GM19455 (cell line): Measurements from ENCODE around the gene INSIG1.

Source experiments
- ATAC-seq: cut with Tn5 transposase; IDR thresholded peaks from one replicate; pipeline ENCODE4 v1.9.1; 2021; ENCODE audit not compliant: unreplicated experiment

The INSIG1 gene

GRCh38 chr7:155284496-155285274 is 13.0 kb upstream of the INSIG1 start:
- no peak for ATAC-seq

GRCh38 chr7:155285423-155285822 is 12.3 kb upstream of the INSIG1 start:
- no peak for ATAC-seq

- no peak for ATAC-seq
Observed at GRCh38 chr7:155285833-155286232, 11.8 kb upstream of the INSIG1 start.

- ATAC-seq: no peak
Observed at GRCh38 chr7:155286686-155287085, 11.0 kb upstream of the INSIG1 start.

GRCh38 chr7:155287284-155287935 is 10.3 kb upstream of the INSIG1 start:
- ATAC-seq: no peak

GRCh38 chr7:155288055-155288454 is 9.6 kb upstream of the INSIG1 start:
- no peak for ATAC-seq

GRCh38 chr7:155289107-155289506 is 8.6 kb upstream of the INSIG1 start:
- ATAC-seq: no peak

- no peak for ATAC-seq
Observed at GRCh38 chr7:155289949-155290501, 7.7 kb upstream of the INSIG1 start.

GRCh38 chr7:155291045-155291530 is 6.6 kb upstream of the INSIG1 start:
- ATAC-seq: no peak

GRCh38 chr7:155291729-155292128 is 5.9 kb upstream of the INSIG1 start:
- ATAC-seq: no peak

GRCh38 chr7:155292680-155293226 is 4.9 kb upstream of the INSIG1 start:
- no peak for ATAC-seq

GRCh38 chr7:155293721-155294510 is 3.8 kb upstream of the INSIG1 start:
- no peak for ATAC-seq

GRCh38 chr7:155294511-155294778 is 3.2 kb upstream of the INSIG1 start:
- ATAC-seq: no peak

GRCh38 chr7:155295511-155295910 is 2.2 kb upstream of the INSIG1 start:
- no peak for ATAC-seq

GRCh38 chr7:155296006-155296787 is 1.5 kb upstream of the INSIG1 start:
- no peak for ATAC-seq

GRCh38 chr7:155296788-155297516 is 726 bp upstream of the INSIG1 start:
- peak; percentile 39 for ATAC-seq

GRCh38 chr7:155298288-155298833 is 683 bp downstream of the INSIG1 start:
- ATAC-seq: no peak

- peak; percentile 56 for ATAC-seq
Observed at GRCh38 chr7:155298834-155299534, 1.3 kb downstream of the INSIG1 start.
